Breast epithelium (tissue), 4 donors: Measurements from ENCODE around the gene MAPT. TPM values are rescaled to one million over a fixed set of nuclear protein-coding genes. Genes with fewer than 3 reads are reported as not detected.

Source experiments
- DNase-seq, 2 donors: peaks; one replicate each; pipeline ENCODE4 v3.0.0-alpha.2; 2019; ENCODE audit warnings: low spot score in 2 of 2
- H3K27ac ChIP-seq, 2 donors: fragments of 200-600 bp; sonication (generic) in 1 of 2; one replicate each; pipeline ENCODE4 v1.5.1; 2016 to 2019; ENCODE audit warnings: mild to moderate bottlenecking in 1 of 2
- H3K27me3 ChIP-seq, 2 donors: fragments of 200-600 bp; sonication (generic) in 1 of 2; one replicate each; pipeline versions ENCODE4 v1.5.1 to v1.6.0; 2017 to 2019; ENCODE audit warnings: control low read depth in 1 of 2, mild to moderate bottlenecking in 1 of 2
- H3K36me3 ChIP-seq: fragments of 200-600 bp; one replicate; pipeline ENCODE4 v1.5.1; 2019
- H3K4me1 ChIP-seq, 2 donors: fragments of 200-600 bp; sonication (generic); one replicate each; pipeline ENCODE4 v1.5.1; 2016 to 2019; ENCODE audit warnings: control low read depth in 1 of 2
- H3K4me3 ChIP-seq, 3 donors: fragments of 200-600 bp; sonication (generic); 1 replicate in 2 of 3; 2 replicates in 1 of 3; pipeline ENCODE4 v1.5.1; 2016 to 2019; ENCODE audit warnings: mild to moderate bottlenecking in 3 of 3, moderate library complexity in 2 of 3
- H3K9me3 ChIP-seq, 2 donors: fragments of 200-600 bp; sonication (generic) in 1 of 2; one replicate each; pipeline ENCODE4 v1.5.1; 2016 to 2019; ENCODE audit warnings: control low read depth in 1 of 2
- POLR2A ChIP-seq: fragments of 450-650 bp; IDR thresholded peaks from one replicate; pipeline ENCODE4 v1.6.1; 2016; ENCODE audit warnings: antibody characterized with exemption, mild to moderate bottlenecking, moderate library complexity
- POLR2AphosphoS5 ChIP-seq, 3 donors: sonication (generic); formaldehyde crosslinking; IDR thresholded peaks; one replicate each; pipeline ENCODE4 v1.6.1; 2017; ENCODE audit warnings: antibody characterized with exemption in 3 of 3
- intact Hi-C: fragments of 100-400 bp; cut with DNase I; formaldehyde crosslinking; loops from one replicate; pipeline ENCODE4 v1.15.1; 2023; ENCODE audit warnings: low total_unique reads
- total RNA-seq, 3 donors: library from RNA; depleted of rRNA; stranded (reverse); fragments of >200 nt; gene quantifications; one replicate each; pipeline ENCODE4 v1.1.0, GENCODE V29; 2016
- TF ChIP-seq, protein P1 (sequence below), 3 donors: fragments of 450-650 bp; IDR thresholded peaks; one replicate each; pipeline ENCODE4 v1.5.1; 2016 to 2017; ENCODE audit warnings: antibody characterized with exemption in 3 of 3, mild to moderate bottlenecking in 3 of 3, moderate library complexity in 3 of 3

Gene MAPT
- total RNA-seq, 3 donors from 2014 or later = 9.9 to 15.1 (median 12.4) TPM

DNA sequence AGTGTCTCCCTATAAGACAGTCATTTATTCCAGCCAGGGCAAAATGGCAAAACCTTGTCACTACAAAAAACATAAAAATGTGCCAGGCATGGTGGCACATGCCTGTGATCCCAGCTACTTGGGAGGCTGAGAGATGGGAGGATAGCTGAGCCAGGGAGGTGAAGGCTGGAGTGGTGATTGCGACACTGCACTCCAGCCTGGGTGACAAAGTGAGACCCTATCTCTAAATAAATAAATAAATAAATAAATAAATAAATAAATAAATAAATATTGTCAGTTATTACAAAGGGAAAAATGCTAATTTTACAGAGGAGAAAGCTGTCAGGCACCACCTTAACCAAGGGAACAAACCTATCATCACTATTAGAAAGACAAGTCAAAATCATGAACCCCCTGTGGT, 180.2 kb downstream of the MAPT start:
- no peaks in the 10 kb centered on the region for H3K4me1 ChIP-seq

More for the DNA sequence above, 180.2 kb downstream of the MAPT start:
- intact Hi-C loops = no loop called here
- Histone ChIP-seq H3K27ac (no peak overlapping the region), H3K9me3 (no peaks in the 10 kb centered on the region), H3K4me3 (no peak overlapping the region), H3K27me3 (no peaks in the 10 kb centered on the region), H3K36me3 (no peaks in the 10 kb centered on the region)
- TF ChIP-seq, protein P1, sequence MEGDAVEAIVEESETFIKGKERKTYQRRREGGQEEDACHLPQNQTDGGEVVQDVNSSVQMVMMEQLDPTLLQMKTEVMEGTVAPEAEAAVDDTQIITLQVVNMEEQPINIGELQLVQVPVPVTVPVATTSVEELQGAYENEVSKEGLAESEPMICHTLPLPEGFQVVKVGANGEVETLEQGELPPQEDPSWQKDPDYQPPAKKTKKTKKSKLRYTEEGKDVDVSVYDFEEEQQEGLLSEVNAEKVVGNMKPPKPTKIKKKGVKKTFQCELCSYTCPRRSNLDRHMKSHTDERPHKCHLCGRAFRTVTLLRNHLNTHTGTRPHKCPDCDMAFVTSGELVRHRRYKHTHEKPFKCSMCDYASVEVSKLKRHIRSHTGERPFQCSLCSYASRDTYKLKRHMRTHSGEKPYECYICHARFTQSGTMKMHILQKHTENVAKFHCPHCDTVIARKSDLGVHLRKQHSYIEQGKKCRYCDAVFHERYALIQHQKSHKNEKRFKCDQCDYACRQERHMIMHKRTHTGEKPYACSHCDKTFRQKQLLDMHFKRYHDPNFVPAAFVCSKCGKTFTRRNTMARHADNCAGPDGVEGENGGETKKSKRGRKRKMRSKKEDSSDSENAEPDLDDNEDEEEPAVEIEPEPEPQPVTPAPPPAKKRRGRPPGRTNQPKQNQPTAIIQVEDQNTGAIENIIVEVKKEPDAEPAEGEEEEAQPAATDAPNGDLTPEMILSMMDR (IDR thresholded peaks at IDR 0.05) = no peak
- TF ChIP-seq POLR2A = no peak
- no peak for TF ChIP-seq POLR2AphosphoS5 (IDR thresholded peaks at IDR 0.05)
- no peak for DNase-seq

Other genes starting within 250 kb of the MAPT start
- 1 to 10 TPM in 2 of 3 donors, not detected in 1; 1.6 to 2.8 TPM for gene CRHR1, start 110.2 kb upstream of the MAPT start, total RNA-seq
- gene SPPL2C, start 49.7 kb upstream of the MAPT start, total RNA-seq = not detected
- gene STH, start 104.7 kb downstream of the MAPT start, total RNA-seq = not detected